Measurements from ENCODE around the gene PHF21A. TPM values are rescaled to one million over a fixed set of nuclear protein-coding genes. Genes with fewer than 3 reads are reported as not detected.

PHF21A gene
- polyA plus RNA-seq, 3 donors: 6.2 to 95.2 (median 14.0) TPM

DNA sequence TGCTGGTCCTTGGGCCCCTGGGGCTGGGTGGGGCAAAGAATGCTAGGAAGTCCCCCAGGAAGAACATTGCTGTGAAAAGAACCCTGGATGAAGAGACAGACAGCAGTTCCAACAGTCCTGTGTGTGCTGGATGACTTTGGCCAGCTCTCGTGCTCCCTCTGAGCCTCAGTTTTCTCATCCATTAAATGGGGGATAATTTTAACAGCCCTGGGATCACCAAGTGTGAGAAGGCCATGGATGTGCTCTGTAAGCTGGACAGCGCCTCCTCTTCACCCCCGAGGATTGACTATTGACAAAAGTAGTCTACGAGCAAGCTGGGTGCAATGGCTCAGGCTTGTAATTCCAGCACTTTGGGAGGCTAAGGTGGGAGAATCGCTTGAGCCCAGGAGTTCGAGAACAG, 196.3 kb downstream of the PHF21A start:
- Mint-ChIP-seq H3K27ac (no peak overlapping the region), H3K9me3 (peaks cover 0 to 10% (median 6%) of the 10 kb centered on the region in 7 donors), H3K4me3 (no peak overlapping the region), H3K4me1 (peaks cover 31% of the 10 kb centered on the region), H3K36me3 (peaks cover 6 to 9% of the 10 kb centered on the region in 2 donors), H3K27me3 (ENCODE audit: low read depth in 3 of 3) (peaks cover 19 to 35% (median 32%) of the 10 kb centered on the region in 3 donors)
- no peak overlapping the region for H3K9ac ChIP-seq (ENCODE audit: insufficient read depth, low read length, poor library complexity, severe bottlenecking)
- peaks cover 15 to 27% of the 10 kb centered on the region in 2 donors for H3K4me1 ChIP-seq (ENCODE audit: control insufficient read depth in 1 of 2, insufficient read depth in 2 of 2, low read length in 2 of 2)
- H3K27ac ChIP-seq (ENCODE audit: low read depth in 1 of 2, low read length in 2 of 2): no peak overlapping the region
- peaks cover 14% of the 10 kb centered on the region for H4K20me1 ChIP-seq (ENCODE audit: insufficient read depth, low read length)
- H3K36me3 ChIP-seq (replicated peaks in 1 of 2; ENCODE audit: control insufficient read depth in 1 of 2, insufficient read depth in 2 of 2, low read length in 2 of 2): no peaks in the 10 kb centered on the region
- no peak for DNase-seq
- H2AFZ ChIP-seq (ENCODE audit: insufficient read depth, low read depth, low read length, poor library complexity, severe bottlenecking): no peak overlapping the region
- H3K9me3 ChIP-seq (replicated peaks in 1 of 2; ENCODE audit: control insufficient read depth in 1 of 2, insufficient read depth in 1 of 2, low read length in 2 of 2): no peaks in the 10 kb centered on the region
- peaks cover 6 to 23% of the 10 kb centered on the region in 2 donors for H3K27me3 ChIP-seq (ENCODE audit: control insufficient read depth in 2 of 2, insufficient read depth in 2 of 2, low read length in 2 of 2)
- H3K4me2 ChIP-seq (replicated peaks; ENCODE audit: extremely low read depth, low read length, poor library complexity, severe bottlenecking): no peak overlapping the region
- 100% methylated on average over 2 of the region's 6 CpGs for WGBS (ENCODE audit: insufficient coverage)
- intact Hi-C loops (cut with micrococcal nuclease): no loop called here
- H3K79me2 ChIP-seq (ENCODE audit: insufficient read depth, low read length): peaks cover 4% of the 10 kb centered on the region
- H3K4me3 ChIP-seq (replicated peaks in 1 of 3; ENCODE audit: low read depth in 2 of 3, low read length in 3 of 3): no peak overlapping the region
- no peak for TF ChIP-seq CTCF (IDR thresholded peaks at IDR 0.05)

- Histone ChIP-seq H3K27ac (ENCODE audit: low read depth in 1 of 2, low read length in 2 of 2) (no peak overlapping the region), H4K20me1 (ENCODE audit: insufficient read depth, low read length) (peaks cover 7% of the 10 kb centered on the region), H3K4me1 (ENCODE audit: control insufficient read depth in 1 of 2, insufficient read depth in 2 of 2, low read length in 2 of 2) (peaks cover 9 to 20% of the 10 kb centered on the region in 2 donors), H2AFZ (ENCODE audit: insufficient read depth, low read depth, low read length, poor library complexity, severe bottlenecking) (no peak overlapping the region), H3K4me3 (replicated peaks in 1 of 3; ENCODE audit: low read depth in 2 of 3, low read length in 3 of 3) (no peak overlapping the region), H3K9me3 (replicated peaks in 1 of 2; ENCODE audit: control insufficient read depth in 1 of 2, insufficient read depth in 1 of 2, low read length in 2 of 2) (no peaks in the 10 kb centered on the region), H3K36me3 (replicated peaks in 1 of 2; ENCODE audit: control insufficient read depth in 1 of 2, insufficient read depth in 2 of 2, low read length in 2 of 2) (no peaks in the 10 kb centered on the region), H3K9ac (ENCODE audit: insufficient read depth, low read length, poor library complexity, severe bottlenecking) (no peak overlapping the region), H3K79me2 (ENCODE audit: insufficient read depth, low read length) (peaks cover 4% of the 10 kb centered on the region), H3K27me3 (ENCODE audit: control insufficient read depth in 2 of 2, insufficient read depth in 2 of 2, low read length in 2 of 2) (peaks cover 6 to 23% of the 10 kb centered on the region in 2 donors), H3K4me2 (replicated peaks; ENCODE audit: extremely low read depth, low read length, poor library complexity, severe bottlenecking) (no peak overlapping the region)
- Mint-ChIP-seq H3K27ac (peak overlapping the region in 2 of 7 donors; percentile 25 to 32), H3K27me3 (ENCODE audit: low read depth in 3 of 3) (peaks cover 19 to 35% (median 32%) of the 10 kb centered on the region in 3 donors), H3K36me3 (peaks cover 3 to 9% of the 10 kb centered on the region in 2 donors), H3K4me3 (peak overlapping the region in 1 of 2 donors; percentile 73), H3K9me3 (peaks cover 0 to 10% (median 6%) of the 10 kb centered on the region in 7 donors), H3K4me1 (peaks cover 27% of the 10 kb centered on the region)
- intact Hi-C loops (cut with micrococcal nuclease): no loop called here
- TF ChIP-seq CTCF (IDR thresholded peaks at IDR 0.05): no peak
- DNase-seq: no peak
- 94% methylated on average over 11 of the region's 22 CpGs for WGBS (ENCODE audit: insufficient coverage)
These were observed 197.0 kb downstream of the PHF21A start for GRCh38 chr11:45924036-45924915.

Measured in CD14-positive monocyte (primary cell).